RPMI7951 (cell line): ENCODE measurements around the gene TMEM116. TPM values are rescaled to one million over a fixed set of nuclear protein-coding genes. Genes with fewer than 3 reads are reported as not detected.
A peak's percentile ranks its signal among the peaks of the same experiment; 100 is the strongest.
"Not testable (repeated sequence)": the region's sequence is repeated elsewhere in the genome, so short reads cannot be mapped to it uniquely, and the experiment has no call there.

Experiments used
- DNase-seq: peaks from one replicate; pipeline ENCODE4 v3.0.0-alpha.2; 2012; ENCODE audit warnings: low read depth
- total RNA-seq: library from RNA; depleted of rRNA; stranded (reverse); fragments of >200 nt; shearing (Covaris generic); gene quantifications from 2 replicates; pipeline ENCODE4 v1.2.3, GENCODE V29; 2014; rRNA removed

Gene TMEM116
- total RNA-seq: 11.0 and 12.4 TPM in 2 replicates

DNA sequence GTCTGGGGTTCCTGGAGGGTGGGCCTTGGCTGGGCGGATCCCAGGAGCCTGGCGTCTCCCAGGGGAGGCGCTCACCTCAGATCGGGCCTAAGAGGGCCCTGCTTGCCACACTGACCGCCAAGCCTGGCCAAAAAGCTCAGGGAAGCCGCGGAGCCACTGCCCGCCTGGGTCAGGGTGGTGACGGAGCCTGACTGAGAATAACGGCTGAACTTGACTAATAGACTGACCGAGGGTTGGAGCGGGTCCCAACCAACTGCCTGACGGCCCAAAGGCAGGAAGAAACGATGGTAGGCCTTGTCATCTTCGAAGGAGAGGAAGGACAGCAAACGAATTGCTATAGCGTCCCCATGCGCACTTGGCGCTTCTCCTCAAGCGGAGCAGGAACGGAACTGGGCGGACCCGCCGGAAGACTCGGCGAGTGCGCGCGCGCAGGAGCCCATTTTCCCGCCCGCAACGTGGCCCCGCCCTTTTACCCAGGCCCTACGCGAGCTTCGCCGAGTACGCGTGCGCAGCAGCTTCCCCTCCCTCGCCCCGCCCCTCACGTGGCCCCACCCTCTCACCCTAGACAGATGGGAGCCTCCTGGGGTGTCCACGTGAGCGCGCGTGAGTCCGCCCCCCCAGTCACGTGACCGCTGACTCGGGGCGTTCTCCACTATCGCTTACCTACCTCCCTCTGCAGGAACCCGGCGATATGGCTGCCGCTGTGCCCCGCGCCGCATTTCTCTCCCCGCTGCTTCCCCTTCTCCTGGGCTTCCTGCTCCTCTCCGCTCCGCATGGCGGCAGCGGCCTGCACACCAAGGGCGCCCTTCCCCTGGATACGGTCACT, at the start of gene TMEM116, which contains the start of gene ERP29:
Gene TMEM116 (minus strand): TSS at position 391 of the 826 bp plus-strand sequence. CDS start 7,895 bp downstream, outside the sequence.
Gene ERP29 (plus strand): TSS at position 652 of the 826 bp plus-strand sequence. CDS start 40 bp downstream, at position 692.
- peak; percentile 95 for DNase-seq

DNA sequence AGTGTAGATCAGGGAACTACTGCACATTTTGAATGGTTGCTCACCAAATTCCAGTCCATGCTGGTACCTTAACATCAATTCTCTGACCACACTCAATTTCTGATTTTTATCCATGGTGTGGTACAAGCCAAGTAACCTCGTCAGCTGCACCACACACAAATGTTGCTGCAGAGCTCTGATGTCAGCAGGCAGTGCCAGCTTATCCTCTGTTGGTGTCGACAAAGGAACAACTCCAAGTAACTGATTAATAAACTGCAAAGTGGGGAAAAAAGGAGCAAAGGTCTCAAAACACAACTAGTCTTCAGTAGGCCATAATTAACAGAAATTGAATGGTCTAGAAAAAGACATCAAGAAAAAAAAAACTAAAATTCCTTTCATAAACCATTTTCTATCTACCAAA, 48.2 kb upstream of the TMEM116 start:
- no peak for DNase-seq

DNA sequence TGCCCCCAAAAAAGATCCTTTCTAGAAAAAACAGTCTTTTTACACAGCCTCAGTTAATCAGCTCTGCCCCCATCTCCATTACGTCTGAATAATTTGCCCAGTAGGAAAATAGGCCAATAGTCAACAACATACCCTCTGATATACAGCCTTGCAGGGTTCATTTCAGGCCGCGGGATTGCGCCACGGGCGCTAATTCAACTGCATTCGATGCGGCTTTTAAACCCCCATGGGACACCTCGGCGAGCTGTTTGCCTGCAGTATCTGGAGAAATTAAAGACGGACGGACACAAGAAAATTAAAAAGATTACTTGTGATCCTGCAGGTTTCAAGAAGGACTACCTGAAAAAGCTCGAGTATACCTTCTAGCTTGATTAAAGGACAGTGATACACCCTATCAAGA, 36.4 kb upstream of the TMEM116 start:
- no peak for DNase-seq

DNA sequence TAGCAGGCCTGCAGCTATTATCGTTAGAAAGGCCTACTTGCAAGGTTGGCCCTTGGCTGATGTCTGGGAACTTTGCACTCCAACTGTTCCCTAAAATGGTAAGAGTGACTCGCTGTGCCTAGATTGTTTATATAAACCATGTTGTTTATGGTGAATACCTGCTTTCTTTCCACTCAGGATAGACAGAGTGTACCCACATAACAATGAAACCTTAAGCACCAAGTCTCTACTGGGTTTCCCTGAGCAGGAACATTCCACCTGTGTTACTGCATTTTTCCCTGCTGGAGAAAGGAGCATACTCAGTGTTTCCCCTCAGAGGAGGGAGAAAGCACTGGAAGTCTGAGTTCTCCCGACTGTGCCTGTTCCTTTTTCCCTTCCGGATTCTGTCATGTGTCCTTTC, 33.0 kb upstream of the TMEM116 start:
- no peak for DNase-seq

DNA sequence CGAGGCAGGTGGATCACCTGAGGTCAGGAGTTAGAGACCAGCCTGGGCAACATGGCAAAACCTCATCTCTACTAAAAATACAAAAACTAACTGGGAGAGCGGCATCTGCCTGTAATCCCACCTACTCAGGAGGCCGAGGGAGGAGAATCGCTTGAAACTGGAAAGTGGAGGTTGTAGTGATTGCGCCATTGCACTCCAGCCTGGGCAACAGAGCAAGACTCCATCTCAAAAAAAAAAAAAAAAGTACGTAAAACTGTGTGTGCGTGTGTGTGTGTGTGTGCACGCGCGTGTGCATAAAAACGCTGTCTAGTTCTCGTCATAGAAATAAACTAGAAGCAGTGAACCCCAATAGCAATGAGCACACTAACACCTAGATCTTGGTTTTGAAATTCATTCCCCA, 23.6 kb upstream of the TMEM116 start:
- not testable (repeated sequence) for DNase-seq

DNA sequence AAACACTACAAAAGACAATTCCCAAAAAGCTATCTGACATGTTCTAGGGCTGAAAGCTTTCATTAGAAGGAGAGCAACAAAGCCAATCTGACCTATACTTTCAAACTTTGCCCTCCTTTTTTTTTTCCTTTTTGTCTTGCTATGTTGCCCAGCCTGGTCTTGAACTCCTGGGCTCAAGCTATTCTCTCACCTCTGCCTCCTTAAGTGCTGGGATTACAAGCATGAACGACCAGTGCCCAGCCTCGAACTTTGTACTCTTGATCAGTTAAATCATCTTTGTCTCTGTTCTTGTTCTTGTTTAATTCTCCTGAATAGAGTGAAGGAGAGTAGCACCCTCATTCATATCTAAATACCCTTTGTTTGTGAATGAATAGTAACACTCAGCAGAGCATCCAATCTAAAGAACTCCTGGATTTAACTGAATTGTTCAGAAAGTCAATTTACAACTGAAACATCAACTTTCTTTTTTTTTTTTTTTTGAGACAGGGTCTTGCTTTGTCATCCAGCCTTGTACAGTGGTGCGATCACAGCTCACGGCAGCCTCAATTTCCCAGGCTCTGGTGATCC, 22.3 kb upstream of the TMEM116 start:
- DNase-seq: no peak

DNA sequence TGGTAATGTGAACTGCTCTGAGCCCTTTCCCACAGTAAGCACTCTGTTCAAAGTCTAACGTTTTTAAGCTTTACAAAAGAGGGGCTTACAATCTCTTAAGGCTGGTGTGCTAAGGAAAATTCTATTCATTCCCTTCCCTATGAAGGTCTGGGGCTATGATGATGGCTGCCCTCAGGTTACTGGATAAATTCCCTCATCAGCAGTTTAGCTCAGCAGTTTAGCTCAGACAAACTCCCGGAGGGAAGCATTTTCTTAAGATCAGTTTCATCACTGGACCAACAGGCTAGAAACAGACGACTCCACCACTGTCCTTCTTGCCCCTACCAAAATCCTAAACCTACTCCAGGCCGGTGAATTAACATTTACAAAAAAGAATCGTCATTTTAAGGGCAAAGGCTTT, 19.3 kb upstream of the TMEM116 start:
- DNase-seq: no peak

DNA sequence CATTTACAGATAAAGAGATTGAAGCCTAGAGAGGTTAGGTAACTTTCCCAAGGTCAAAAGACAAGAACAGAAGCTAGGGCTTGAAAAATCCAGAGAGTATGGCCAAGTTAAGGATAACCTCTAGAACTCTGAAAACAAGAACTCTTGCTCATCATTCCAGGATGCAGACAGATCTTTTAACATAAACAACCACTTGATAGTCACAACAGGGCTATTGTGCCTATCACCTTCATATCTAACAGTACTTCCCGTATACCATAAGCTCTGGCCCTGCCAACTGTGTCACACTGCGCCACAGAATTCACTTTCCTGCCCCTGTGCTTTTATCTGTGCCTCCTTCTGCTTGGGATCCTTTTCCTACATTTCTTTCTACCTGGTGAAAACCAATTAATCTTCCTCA, 18.5 kb upstream of the TMEM116 start:
- DNase-seq: no peak

DNA sequence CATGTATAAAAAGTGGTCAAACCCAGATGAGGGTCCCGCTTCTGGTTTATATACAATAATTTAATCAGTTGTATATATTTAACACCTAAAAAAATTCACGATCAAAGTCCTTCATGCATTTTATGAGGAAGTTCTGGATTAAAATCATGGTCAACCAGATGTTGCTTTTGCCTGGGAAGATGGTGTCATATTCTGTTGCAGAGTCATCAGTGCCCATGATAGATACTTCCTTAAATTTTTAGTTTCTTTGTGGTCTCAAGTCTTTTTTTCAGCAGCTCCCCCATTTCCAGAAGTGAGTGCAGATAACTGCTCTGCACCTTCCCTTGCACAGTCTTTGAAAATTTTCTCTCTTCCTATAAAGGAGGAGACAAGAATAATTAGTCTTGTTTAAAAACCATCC, 16.3 kb upstream of the TMEM116 start:
- no peak for DNase-seq

DNA sequence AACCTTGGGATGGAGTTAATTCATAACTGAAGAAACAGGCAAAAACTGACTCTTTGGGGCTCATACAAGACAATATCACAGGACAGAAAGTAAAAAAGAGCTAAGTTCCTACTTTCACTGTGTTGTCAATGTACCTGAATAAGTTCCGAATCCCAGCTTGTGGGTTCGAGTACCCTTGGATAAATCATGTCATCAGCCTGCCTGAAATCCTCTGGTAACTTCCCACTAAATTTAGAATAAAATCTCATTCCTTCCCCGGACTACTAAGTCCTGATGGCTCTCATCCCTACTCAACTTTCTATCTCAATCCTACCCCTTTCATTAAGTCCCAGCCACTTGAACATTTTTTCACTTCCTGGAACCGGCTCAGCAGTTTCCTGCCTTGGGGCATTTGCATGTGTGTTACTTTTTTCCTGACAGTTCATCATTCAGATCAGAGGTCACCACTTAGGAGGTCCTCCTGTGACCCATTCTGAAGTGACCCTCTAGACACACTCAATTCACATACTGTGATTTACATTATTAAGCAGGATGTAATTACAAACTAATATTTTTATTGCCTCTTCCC, 12.9 kb upstream of the TMEM116 start:
- DNase-seq: peak; percentile 19

DNA sequence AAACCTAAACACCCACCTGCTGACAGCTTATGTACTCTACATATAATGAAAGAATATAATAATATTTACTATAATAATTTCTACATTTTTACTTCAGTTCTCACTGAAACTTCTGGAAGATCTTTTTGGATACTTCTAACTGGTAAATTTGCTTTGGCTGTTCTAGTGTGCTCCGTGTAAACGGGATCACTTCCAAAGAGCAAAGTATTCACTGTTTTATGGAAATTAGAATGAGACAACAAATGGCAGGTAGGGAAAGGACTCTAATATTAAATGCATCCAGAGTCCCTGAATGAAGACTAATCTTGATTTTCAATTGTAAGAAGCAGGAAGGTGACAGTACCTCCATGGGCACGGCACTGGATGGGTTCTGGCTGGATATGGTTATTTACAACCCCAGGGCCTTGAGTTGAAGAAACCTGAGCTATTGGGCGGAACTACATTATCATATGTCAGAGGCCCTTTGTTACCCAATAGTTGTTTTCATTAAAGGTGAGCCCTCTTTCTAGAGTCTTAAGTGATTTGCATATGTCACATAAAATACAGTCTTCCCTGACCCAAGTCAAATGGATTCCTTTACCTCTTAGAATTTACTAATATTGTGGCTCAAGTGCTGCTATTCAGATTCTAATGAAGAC, 10.9 kb upstream of the TMEM116 start:
- no peak for DNase-seq

DNA sequence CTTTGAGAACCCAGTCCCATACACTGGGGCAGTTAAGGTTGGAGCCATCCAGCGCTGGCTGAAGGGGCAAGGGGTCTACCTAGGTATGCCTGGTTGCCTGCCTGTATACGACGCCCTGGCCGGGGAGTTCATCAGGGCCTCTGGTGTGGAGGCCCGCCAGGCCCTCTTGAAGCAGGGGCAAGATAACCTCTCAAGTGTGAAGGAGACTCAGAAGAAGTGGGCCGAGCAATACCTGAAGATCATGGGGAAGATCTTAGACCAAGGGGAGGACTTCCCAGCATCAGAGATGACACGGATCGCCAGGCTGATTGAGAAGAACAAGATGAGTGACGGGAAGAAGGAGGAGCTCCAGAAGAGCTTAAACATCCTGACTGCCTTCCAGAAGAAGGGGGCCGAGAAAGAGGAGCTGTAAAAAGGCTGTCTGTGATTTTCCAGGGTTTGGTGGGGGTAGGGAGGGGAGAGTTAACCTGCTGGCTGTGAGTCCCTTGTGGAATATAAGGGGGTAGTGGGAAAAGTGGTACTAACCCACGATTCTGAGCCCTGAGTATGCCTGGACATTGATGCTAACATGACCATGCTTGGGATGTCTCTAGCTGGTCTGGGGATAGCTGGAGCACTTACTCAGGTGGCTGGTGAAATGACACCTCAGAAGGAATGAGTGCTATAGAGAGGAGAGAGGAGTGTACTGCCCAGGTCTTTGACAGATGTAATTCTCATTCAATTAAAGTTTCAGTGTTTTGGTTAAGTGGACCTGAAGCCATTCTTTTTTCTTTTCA, 9.5 kb upstream of the TMEM116 start:
- no peak for DNase-seq

DNA sequence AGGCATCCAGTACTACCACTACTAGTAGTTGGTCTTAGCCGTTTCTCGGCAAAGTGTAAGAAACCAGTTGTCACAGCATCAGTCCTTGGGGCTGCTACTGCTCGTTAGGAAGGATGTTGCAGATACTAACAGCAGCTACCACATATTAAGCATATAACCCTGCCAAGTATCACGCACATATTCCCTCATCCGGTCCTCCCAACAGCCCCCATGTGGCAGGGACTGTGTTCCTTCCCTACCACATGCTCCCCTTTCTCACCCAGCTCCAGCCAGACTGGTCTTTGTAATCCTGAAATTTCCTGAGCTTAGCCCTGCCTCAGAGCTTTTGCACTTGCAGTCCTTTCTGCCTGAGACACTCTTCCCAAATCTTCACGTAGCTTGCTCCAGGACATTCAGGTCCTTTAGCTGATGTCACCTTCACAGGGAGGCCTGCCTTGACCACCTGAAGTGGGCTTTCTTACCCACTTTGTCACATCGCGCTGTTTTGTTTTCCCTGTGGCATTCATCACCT, 8.0 kb upstream of the TMEM116 start:
- DNase-seq: no peak

DNA sequence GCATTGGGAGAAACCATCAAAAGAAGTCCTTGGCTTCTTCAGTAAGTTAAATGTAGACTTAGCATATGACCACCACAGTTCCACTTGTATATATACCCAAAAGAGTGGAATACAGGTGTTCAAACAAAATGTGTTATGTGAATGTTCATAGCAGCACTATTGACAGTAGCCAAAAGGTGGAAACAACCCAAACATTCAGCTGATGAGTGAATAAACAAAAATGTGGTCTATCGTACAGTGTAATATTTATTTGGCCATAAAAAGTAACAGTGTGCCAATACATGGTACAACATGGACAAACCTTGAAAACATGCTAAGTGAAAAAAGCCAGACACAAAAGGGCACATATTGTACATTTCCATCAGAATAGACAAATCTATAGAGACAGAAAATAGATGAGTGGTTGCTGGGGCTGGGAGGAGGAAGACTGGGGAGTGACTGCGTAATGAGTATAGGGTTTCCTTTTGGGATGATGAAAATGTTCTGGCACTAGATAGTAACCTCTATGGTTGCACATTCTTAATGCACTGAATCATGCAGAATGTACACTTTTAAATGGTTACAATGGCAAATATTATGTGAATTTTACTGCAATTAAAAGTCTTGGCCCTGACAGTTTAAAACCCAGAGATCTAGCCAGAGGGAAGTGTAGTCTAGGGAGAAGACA, 5.7 kb upstream of the TMEM116 start:
- DNase-seq: peak; percentile 34

DNA sequence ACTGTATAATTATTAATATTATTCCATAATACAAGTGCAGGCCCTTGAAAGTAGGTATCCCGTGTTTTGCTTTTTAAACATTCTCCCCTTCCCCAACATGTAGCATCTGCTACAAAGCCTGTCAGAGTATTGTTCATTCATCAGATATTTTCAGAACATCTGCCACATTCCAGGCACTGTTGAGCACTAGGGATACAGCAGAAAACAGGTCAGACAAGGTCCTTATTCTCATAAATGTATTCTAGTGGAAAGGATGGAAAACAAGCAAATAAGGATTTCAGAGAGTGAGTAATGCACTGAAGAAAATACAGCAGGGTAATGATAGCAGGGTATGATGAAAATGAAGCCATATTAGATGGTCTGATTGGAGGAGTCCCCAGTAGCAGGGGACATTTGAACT, 4.1 kb upstream of the TMEM116 start:
- no peak for DNase-seq

DNA sequence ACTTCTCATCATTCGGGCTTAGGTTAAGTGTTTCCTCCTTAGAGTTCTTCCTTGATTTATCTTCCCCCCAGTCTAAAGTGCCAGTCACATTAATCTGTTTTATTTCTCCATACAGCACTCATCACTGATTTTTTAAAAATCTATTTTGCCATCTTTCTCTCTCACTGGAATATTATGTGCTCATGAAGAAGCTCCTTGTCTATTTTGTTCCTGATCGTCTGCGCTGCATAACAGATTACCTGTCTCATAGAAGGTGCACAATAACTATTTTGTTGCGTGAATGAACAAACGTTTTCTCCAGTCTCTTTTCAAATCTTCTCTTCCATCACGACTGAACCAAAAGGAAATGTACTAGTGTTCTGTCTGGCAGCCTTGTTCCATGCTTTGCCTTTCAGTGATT, 3.0 kb upstream of the TMEM116 start:
- DNase-seq: no peak

DNA sequence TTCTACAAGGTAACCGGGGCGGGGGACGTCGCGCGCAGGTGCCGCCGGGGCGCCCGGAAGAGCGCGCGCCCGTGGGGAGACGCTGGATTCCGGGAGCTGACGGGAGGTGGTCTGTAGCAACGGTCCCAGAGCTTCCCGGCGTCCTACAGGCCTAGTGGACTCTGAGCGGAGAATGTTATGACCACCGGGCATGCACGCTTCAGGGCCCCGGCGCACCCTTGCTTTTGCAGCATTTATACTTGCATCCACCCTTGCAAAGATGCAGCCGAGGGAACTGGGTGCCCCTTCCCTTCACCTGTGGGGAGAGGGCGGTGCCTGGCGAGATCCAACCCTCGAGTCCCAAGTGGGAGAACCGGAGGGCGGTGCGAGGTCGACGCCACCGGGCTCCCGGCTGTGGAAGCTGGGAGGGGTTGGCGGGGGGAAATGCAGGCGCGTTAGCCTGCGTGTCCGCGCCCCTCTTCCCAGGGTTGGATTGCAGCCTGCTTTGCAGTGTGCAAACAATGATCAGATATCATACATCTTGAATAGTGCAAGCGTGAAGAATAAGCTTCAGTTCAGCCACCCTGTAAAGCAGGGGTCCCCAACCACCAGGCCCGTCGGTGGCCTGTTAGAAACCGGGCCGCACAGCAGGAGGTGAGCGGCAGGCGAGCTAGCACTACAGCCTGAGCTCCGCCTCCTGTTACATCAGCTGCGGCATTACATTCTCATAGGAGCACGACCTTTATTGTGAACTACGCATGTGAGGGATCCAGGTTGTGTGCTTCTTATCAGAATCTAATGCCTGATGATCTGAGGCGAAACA, 837 bp upstream of the TMEM116 start:
- DNase-seq: peak; percentile 57

DNA sequence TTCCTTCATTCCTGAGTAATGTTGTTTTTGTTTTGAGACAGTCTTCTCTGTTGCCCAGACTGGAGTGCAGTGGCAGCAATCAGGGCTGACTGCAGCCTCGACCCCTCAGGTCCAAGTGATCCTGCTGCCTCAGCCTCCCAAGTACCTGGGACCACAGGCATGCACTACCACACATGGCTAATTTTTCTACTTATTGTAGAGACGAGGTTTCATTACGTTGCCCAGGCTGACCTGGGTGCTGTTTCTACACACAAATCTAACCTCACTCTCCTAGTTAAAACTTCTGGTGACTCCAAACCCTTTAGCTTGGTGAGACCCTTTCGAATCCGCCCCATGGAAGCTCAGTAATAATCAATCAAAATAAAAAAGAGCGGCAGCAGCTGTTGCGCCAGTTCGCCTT, 1.3 kb downstream of the TMEM116 start:
- no peak for DNase-seq

DNA sequence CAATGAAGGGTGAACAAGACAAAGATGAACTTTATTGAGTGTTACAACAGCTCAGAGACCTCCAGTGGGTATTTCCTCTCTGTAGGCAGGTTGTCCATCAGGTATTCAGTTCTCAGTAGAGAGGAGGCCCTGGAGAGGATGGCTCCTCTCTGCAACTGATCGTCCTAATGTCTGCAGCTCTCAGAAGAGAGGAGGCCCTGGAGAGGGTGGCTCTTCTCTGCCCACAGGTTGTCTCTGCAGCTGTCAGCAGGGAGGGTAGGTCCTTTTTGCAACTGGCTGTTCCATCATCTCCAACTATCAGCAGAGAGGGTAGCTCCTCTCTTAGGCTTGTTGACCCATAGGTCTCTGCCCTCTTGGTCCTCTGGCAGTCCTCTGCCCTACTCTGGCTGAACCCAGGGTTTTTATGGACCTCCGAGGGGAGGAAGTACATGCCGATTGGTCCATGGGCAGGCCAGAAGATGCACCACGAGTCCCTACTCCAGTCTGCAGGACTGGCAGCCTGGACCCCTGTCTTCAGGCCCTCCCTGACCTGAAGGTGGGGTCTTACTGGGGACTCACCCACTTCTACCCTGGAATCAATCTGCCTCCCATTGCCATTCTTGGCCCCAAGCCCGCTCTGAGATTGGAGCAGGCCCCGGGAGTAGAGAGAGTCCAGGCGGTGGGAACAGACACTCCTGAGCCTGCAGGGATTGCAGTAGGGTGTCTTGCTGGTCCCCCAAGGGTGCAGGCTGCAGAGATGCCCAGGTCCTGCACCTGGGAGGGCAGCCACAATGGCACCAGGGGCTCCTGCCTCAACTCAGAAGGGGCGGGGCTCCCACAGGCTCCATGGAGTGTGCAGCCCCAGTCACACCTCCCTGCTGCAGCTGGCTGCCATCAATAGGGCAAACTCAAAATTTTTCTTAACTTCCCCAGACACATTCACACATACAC, 2.3 kb downstream of the TMEM116 start:
- no peak for DNase-seq
